Tibial artery (tissue), 4 donors: ENCODE data around the gene ATP5PD.
A peak's percentile ranks its signal among the peaks of the same experiment; 100 is the strongest.

ENCODE experiments used
- DNase-seq, 2 donors: peaks; one replicate each; pipeline ENCODE4 v3.0.0-alpha.2; 2019
- H3K27ac ChIP-seq, 2 donors: fragments of 200-600 bp; sonication (generic) in 1 of 2; 1 replicate in 1 of 2; 2 replicates in 1 of 2; pipeline ENCODE4 v1.5.1; 2018 to 2019; ENCODE audit warnings: mild to moderate bottlenecking in 1 of 2
- H3K27me3 ChIP-seq, 2 donors: fragments of 200-600 bp; sonication (generic) in 1 of 2; one replicate each; pipeline versions ENCODE4 v1.5.1 to v1.6.0; 2016 to 2019
- H3K36me3 ChIP-seq, 3 donors: fragments of 200-600 bp; sonication (generic) in 2 of 3; one replicate each; pipeline ENCODE4 v1.5.1; 2016 to 2019; ENCODE audit warnings: mild to moderate bottlenecking in 2 of 3
- H3K4me1 ChIP-seq, 4 donors: fragments of 200-600 bp; sonication (generic) in 2 of 4; 1 replicate in 3 of 4; 2 replicates in 1 of 4; pipeline ENCODE4 v1.5.1; 2016 to 2019
- H3K4me3 ChIP-seq, 2 donors: fragments of 200-600 bp; sonication (generic) in 1 of 2; 1 replicate in 1 of 2; 2 replicates in 1 of 2; pipeline ENCODE4 v1.5.1; 2018 to 2019; ENCODE audit warnings: mild to moderate bottlenecking in 2 of 2
- H3K9me3 ChIP-seq, 3 donors: fragments of 200-600 bp; sonication (generic) in 1 of 3; one replicate each; pipeline ENCODE4 v1.5.1; 2016 to 2019
- intact Hi-C: fragments of 100-400 bp; cut with DNase I; formaldehyde crosslinking; loops from one replicate; pipeline ENCODE4 v1.15.0; 2023; ENCODE audit warnings: low total_unique reads
- TF ChIP-seq, protein P1 (sequence below), 2 experiments: fragments of 200-600 bp in 1 of 2; fragments of 450-650 bp in 1 of 2; IDR thresholded peaks; one replicate each; pipeline ENCODE4 v1.5.1; 2017 to 2019; ENCODE audit warnings: antibody characterized with exemption in 2 of 2, mild to moderate bottlenecking in 1 of 2, moderate library complexity in 1 of 2

The ATP5PD gene

DNA sequence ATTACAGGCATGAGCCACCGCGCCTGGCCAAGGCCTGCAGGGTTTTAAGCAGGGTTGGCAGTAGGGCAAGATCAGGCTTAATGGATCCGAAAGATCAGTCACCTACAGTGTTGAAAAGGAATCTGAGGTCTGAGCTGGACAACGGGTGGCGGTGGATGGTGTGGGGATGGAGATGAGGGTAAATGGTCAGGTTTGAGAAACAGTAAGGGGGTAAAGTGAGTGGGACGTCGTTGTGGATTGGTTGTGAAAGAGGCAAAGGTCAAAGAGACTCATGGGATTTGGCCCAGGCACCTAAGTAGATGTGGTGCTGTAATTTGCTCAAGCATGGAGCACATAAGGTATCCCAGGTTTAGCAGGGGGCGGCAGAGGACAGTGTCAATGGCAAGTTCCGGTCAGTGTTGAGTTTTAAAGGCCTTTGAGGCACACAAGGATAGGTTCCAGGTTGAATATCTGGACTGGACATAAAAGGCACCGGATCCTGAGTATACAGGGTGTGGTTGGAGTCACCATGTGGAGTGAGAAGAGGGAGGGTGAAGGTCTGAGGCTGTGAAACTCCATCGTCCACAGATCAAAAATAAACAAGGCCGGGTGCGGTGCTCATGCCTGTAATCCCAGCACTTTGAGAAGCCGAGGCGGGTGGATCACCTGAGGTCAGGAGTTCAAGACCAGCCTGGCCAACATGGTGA is 39.9 kb upstream of the ATP5PD start:
- intact Hi-C loops = no loop called here
- no peak overlapping the region for H3K27ac ChIP-seq
- TF ChIP-seq, protein P1, sequence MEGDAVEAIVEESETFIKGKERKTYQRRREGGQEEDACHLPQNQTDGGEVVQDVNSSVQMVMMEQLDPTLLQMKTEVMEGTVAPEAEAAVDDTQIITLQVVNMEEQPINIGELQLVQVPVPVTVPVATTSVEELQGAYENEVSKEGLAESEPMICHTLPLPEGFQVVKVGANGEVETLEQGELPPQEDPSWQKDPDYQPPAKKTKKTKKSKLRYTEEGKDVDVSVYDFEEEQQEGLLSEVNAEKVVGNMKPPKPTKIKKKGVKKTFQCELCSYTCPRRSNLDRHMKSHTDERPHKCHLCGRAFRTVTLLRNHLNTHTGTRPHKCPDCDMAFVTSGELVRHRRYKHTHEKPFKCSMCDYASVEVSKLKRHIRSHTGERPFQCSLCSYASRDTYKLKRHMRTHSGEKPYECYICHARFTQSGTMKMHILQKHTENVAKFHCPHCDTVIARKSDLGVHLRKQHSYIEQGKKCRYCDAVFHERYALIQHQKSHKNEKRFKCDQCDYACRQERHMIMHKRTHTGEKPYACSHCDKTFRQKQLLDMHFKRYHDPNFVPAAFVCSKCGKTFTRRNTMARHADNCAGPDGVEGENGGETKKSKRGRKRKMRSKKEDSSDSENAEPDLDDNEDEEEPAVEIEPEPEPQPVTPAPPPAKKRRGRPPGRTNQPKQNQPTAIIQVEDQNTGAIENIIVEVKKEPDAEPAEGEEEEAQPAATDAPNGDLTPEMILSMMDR (IDR thresholded peaks at IDR 0.05) = no peak
- no peak for DNase-seq
- H3K4me1 ChIP-seq = peaks cover 0 to 36% (median 14%) of the 10 kb centered on the region in 4 donors
- no peaks in the 10 kb centered on the region for H3K9me3 ChIP-seq
- H3K4me3 ChIP-seq = no peak overlapping the region
- H3K27me3 ChIP-seq = peaks cover 0 to 10% of the 10 kb centered on the region in 2 donors
- no peaks in the 10 kb centered on the region for H3K36me3 ChIP-seq

DNA sequence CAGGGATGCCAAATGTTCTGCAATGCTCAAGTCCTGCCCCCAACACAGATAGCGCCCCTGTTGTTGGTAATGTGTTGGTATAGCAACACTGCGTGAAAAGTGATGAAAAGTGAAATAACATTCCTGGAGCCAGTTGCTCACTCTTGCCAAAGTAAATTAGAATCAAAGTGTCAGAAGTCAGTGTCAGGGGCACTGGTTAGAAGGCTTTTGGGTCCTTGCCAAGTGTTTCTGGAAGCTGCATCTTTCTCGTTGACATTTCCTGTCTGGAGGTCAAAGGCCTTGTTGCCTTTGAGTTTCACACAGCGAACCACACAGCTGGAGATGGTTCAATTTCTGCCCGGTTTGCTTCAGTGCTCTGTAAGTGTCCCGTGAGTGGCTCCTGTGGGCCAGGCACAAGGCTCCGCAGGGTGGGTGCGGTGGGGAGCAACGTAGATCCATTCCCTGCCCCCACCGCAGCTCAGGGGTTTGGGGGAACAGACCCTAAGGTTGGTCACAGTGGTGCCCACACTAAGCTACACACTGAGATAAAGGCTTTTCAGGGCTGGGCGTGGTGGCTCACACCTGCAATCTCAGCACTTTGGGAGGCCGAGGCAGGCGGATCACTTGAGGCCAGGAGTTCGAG is 37.4 kb upstream of the ATP5PD start:
- TF ChIP-seq, protein P1 (IDR thresholded peaks at IDR 0.05) = no peak
- Histone ChIP-seq H3K27me3 (peaks cover 0 to 10% of the 10 kb centered on the region in 2 donors), H3K4me1 (peaks cover 0 to 30% (median 20%) of the 10 kb centered on the region in 4 donors), H3K27ac (no peak overlapping the region), H3K36me3 (no peaks in the 10 kb centered on the region), H3K9me3 (no peaks in the 10 kb centered on the region), H3K4me3 (no peak overlapping the region)
- DNase-seq = no peak
- intact Hi-C loops = no loop called here

DNA sequence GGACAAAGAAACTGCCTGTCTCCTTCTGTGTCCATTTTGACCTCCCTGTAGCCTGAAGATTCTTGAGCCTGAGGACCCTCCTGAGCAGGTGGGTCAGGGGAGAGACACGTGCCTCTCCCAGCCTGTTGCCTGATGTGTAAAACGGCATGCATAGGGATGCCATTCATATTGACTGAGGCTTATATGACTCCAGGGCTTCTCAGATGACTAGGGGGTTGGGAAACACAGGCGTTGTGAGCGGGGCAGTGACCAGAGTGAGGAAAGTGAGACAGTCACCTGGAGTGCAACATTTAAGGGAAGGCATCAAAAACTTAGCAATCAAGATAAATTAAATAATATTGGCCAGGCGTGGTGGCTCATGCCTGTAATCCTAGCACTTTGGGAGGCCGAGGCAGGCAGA is 35.9 kb upstream of the ATP5PD start:
- no peak overlapping the region for H3K4me3 ChIP-seq
- DNase-seq = no peak
- intact Hi-C loops = no loop called here
- H3K27ac ChIP-seq = no peak overlapping the region
- no peaks in the 10 kb centered on the region for H3K36me3 ChIP-seq
- H3K27me3 ChIP-seq = peaks cover 0 to 4% of the 10 kb centered on the region in 2 donors
- TF ChIP-seq, protein P1 (IDR thresholded peaks at IDR 0.05) = no peak
- H3K9me3 ChIP-seq = no peaks in the 10 kb centered on the region
- H3K4me1 ChIP-seq = peaks cover 0 to 31% (median 26%) of the 10 kb centered on the region in 4 donors

DNA sequence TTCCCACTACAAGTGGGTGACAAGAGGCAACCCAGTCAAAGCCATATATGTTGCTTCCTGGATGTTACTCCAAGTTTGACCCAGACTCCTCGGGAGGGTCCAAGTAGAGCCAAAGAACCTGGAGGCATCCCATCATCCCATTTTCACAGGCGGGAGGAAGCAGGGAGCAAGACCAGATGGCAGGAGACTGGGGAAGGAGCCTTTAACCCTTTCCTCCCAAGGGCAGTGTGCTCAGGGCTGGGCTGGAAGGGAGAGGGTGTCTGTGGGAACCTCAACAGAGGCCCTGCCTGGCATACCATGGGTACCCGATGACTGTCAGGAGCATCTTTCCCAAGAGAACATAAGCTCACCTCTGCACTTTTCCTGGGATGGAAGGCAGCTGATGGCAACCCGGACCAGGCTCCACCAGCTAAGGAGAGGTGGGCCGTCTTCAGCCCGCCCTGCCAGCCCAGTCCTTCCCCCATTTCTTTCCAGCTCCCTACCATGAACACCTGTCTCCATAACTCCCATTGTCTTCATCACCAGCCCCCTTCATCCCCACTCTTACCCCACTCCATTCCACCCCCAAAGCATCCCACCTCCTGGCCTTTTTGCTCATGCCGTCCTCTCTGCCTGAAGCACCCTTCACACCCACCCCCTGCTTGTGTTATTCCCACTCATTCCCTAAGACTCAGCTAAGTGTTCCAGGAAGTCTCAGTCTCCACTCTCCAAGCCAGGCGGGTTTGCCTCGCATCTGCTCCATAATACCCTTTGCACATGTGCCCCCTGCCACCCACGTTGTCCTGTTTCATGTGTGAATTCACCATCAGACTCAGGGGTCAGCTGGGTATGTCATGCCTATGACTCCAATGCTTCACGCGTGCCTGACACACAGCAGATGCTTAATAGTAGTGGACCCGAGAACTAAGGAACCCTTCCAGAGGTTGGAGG is 35.1 kb upstream of the ATP5PD start:
- H3K27ac ChIP-seq = no peak overlapping the region
- no peaks in the 10 kb centered on the region for H3K9me3 ChIP-seq
- H3K36me3 ChIP-seq = no peaks in the 10 kb centered on the region
- DNase-seq = no peak
- intact Hi-C loops = no loop called here
- H3K4me3 ChIP-seq = no peak overlapping the region
- TF ChIP-seq, protein P1 (IDR thresholded peaks at IDR 0.05) = no peak
- peaks cover 0 to 2% of the 10 kb centered on the region in 2 donors for H3K27me3 ChIP-seq
- peaks cover 0 to 32% (median 24%) of the 10 kb centered on the region in 4 donors for H3K4me1 ChIP-seq

DNA sequence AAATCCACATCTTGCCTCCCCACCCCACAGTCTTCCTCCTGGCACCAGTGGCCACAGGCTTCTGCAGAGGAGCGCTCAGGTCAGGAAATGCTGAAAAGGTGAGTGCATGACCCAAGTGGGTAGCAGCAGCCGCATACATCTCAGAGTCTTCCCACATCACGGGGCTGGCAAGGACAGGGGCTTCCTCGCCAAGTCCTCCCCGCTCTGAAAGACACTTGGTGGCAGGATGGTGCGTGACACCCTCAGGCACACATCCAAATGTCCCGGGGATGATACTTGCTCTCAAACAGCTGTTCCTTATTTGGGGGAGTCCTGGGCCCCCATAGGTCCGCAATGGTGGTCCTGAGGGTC is 32.2 kb upstream of the ATP5PD start:
- Histone ChIP-seq H3K4me1 (peaks cover 0 to 30% (median 25%) of the 10 kb centered on the region in 4 donors), H3K27me3 (peaks cover 0 to 2% of the 10 kb centered on the region in 2 donors), H3K4me3 (no peak overlapping the region), H3K27ac (peak overlapping the region; percentile 77 to 80), H3K9me3 (no peaks in the 10 kb centered on the region), H3K36me3 (no peaks in the 10 kb centered on the region)
- TF ChIP-seq, protein P1 (IDR thresholded peaks at IDR 0.05) = no peak
- DNase-seq = no peak
- intact Hi-C loops = no loop called here
